Bronchial epithelial cell (primary cell): Measurements from ENCODE around the gene RBM25. TPM values are rescaled to one million over a fixed set of nuclear protein-coding genes. Genes with fewer than 3 reads are reported as not detected.
A peak's percentile ranks its signal among the peaks of the same experiment; 100 is the strongest.

Source experiments
- DNase-seq: peaks from one replicate; pipeline ENCODE4 v3.0.0-alpha.2; 2010; ENCODE audit warnings: low read depth
- FAIRE-seq: peaks from 2 replicates; lab custom pipeline; 2011; peaks lifted over from hg19 to GRCh38; lab: Jason Lieb, UNC
- H3K27me3 ChIP-seq: 2 replicates; pipeline ENCODE4 v1.5.1; 2011; ENCODE audit warnings: low read length; ENCODE audit not compliant: control insufficient read depth, insufficient read depth
- H3K36me3 ChIP-seq: 2 replicates; pipeline ENCODE4 v1.5.1; 2011; ENCODE audit warnings: low read length; ENCODE audit not compliant: control insufficient read depth, insufficient read depth
- H3K4me3 ChIP-seq: 2 replicates; pipeline ENCODE4 v1.5.1; 2011; ENCODE audit warnings: mild to moderate bottlenecking, low read depth, low read length, control low read depth
- CTCF ChIP-seq: IDR thresholded peaks from 2 replicates; pipeline ENCODE4 v1.5.1; 2011; ENCODE audit warnings: mild to moderate bottlenecking, moderate library complexity, low read length, control low read depth, inconsistent platforms; ENCODE audit not compliant: insufficient read depth, severe bottlenecking
- total RNA-seq: library from RNA; depleted of rRNA; stranded (reverse); fragments of >200 nt; gene quantifications from 2 replicates; pipeline ENCODE4 v1.2.1, GENCODE V29; 2014

The RBM25 gene
- total RNA-seq, 1 donor from 2014 or later: 20.5 TPM

GRCh38 chr14:73173092-73173735 is 114.9 kb downstream of the RBM25 start:
- no peak for FAIRE-seq
- H3K27me3 ChIP-seq: no peaks in the 10 kb centered on the region
- peaks cover 26% of the 10 kb centered on the region for H3K36me3 ChIP-seq
- TF ChIP-seq CTCF: peak; percentile 27
- DNase-seq: peak; percentile 48
- H3K4me3 ChIP-seq: no peak overlapping the region

Other genes with a start within 250 kb of the RBM25 start
- 0.13 TPM in 1 of 2 replicates, not detected in the other for gene DPF3, start 164.4 kb upstream of the RBM25 start, total RNA-seq
- gene DCAF4, start 132.1 kb upstream of the RBM25 start, total RNA-seq: 8.7 and 14.0 TPM in 2 replicates
- gene ZFYVE1, start 31.4 kb upstream of the RBM25 start, total RNA-seq: 11.3 and 13.6 TPM in 2 replicates
- gene PSEN1, start 78.0 kb downstream of the RBM25 start, total RNA-seq: 78.5 and 86.1 TPM in 2 replicates
- gene PAPLN, start 179.0 kb downstream of the RBM25 start, total RNA-seq: 3.4 and 6.0 TPM in 2 replicates